Activated CD4-positive, alpha-beta T cell treated with anti-CD3 and anti-CD28 coated beads for 1 hour (primary cell): ENCODE data around the gene COQ2.

Experiments used
- DNase-seq: peaks from one replicate; pipeline ENCODE4 v3.0.0-alpha.2; 2020

The COQ2 gene

DNA sequence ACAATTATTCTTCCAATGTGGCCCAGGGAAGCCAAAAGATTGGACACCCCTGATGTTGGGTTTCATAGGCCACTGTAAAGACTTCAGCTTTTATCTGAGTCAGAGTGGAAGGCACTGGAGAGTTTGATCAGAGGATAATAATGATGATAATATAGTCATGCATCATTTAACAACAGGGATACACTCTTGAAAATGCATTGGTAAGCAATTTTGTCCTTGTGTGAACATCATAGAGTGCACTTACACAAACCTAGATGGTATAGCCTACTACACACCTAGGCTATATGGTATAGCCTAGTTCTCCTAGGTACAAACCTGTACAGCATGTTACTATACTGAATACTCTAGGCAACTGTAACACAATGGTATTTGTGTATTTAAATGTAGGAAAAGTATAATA lies 70.5 kb downstream of the COQ2 start:
- no peak for DNase-seq
